Activated T-cell treated with anti-CD3 and anti-CD28 coated beads, Interleukin-2, amount 50 U/mL, for 4 hours (primary cell): Measurements from ENCODE around the gene SERPINF2. TPM values are rescaled to one million over a fixed set of nuclear protein-coding genes. Genes with fewer than 3 reads are reported as not detected.

ENCODE experiments used
- ATAC-seq, 2 donors: fragments of 200-7000 bp; cut with Tn5 transposase; one replicate each; pipeline ENCODE4 v1.10.0; 2021
- DNase-seq: peaks from one replicate; pipeline ENCODE4 v3.0.0-alpha.2; 2020
- H3K27me3 Mint-ChIP-seq: one replicate; pipeline ENCODE4 v1.8.0; 2021; ENCODE audit warnings: low read depth, mixed read lengths
- H3K36me3 Mint-ChIP-seq: one replicate; pipeline ENCODE4 v1.8.0; 2022; ENCODE audit warnings: mixed read lengths; ENCODE audit not compliant: insufficient read depth
- H3K4me1 Mint-ChIP-seq: one replicate; pipeline ENCODE4 v1.8.0; 2021; ENCODE audit warnings: low read depth, mixed read lengths
- H3K4me3 Mint-ChIP-seq: one replicate; pipeline ENCODE4 v1.8.0; 2021; ENCODE audit warnings: mild to moderate bottlenecking, moderate library complexity, mixed read lengths
- H3K9me3 Mint-ChIP-seq: one replicate; pipeline ENCODE4 v1.8.0; 2021; ENCODE audit warnings: mixed read lengths
- total RNA-seq, 3 donors: library from RNA; stranded (reverse); gene quantifications; one replicate each; pipeline ENCODE4 v1.2.1, GENCODE V29; 2021

The SERPINF2 gene
- total RNA-seq, 3 donors from 2014 or later = 0.45 to 0.60 (median 0.56) TPM

- Mint-ChIP-seq H3K27me3 (no peaks in the 10 kb centered on the region), H3K36me3 (peaks cover 4% of the 10 kb centered on the region), H3K4me1 (peaks cover 8% of the 10 kb centered on the region), H3K9me3 (no peaks in the 10 kb centered on the region), H3K4me3 (no peak overlapping the region)
- no peak for ATAC-seq
- no peak for DNase-seq
Observed at GRCh38 chr17:1774390-1775176, 31.9 kb downstream of the SERPINF2 start.

DNA sequence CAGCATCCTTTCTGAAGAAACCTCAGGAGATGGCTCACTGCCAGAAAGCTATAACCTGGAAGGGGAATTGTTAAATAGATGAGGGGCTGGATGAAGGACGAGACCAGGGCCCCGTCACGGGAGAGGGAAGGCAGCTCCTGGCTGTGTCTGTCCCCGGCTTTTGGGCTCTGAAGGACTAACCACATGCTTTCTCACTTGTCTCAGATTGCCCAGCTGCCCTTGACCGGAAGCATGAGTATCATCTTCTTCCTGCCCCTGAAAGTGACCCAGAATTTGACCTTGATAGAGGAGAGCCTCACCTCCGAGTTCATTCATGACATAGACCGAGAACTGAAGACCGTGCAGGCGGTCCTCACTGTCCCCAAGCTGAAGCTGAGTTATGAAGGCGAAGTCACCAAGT is 33.7 kb downstream of the SERPINF2 start:
- Mint-ChIP-seq H3K4me1 (peaks cover 4% of the 10 kb centered on the region), H3K36me3 (peaks cover 4% of the 10 kb centered on the region), H3K27me3 (no peaks in the 10 kb centered on the region), H3K9me3 (no peaks in the 10 kb centered on the region), H3K4me3 (no peak overlapping the region)
- DNase-seq = no peak
- ATAC-seq = no peak

DNA sequence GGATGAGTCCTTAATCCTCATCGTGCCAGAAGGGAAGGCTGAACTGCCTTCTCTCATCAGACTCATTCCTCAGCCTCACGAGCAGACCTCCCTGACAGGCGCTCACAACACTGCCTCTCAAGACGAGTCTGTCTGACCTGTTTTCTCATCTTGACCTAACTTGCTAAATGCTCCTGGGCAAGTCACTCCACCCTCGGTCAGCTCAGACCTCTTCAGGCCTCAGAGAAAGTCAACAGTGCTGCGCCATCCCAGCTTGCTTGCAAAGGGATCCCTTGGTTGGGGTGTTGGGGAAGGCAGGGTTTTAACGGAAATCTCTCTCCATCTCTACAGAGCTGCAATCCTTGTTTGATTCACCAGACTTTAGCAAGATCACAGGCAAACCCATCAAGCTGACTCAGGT is 34.2 kb downstream of the SERPINF2 start:
- H3K36me3 Mint-ChIP-seq = peaks cover 5% of the 10 kb centered on the region
- no peaks in the 10 kb centered on the region for H3K9me3 Mint-ChIP-seq
- H3K4me3 Mint-ChIP-seq = no peak overlapping the region

GRCh38 chr17:1779571-1780131 is 37.0 kb downstream of the SERPINF2 start:
- DNase-seq (no peak), ATAC-seq (no peak)
- Mint-ChIP-seq H3K27me3 (no peaks in the 10 kb centered on the region), H3K9me3 (no peaks in the 10 kb centered on the region), H3K4me1 (peaks cover 5% of the 10 kb centered on the region), H3K36me3 (peaks cover 22% of the 10 kb centered on the region), H3K4me3 (no peak overlapping the region)

More for the DNA sequence above, 34.2 kb downstream of the SERPINF2 start:
- no peak for DNase-seq
- Mint-ChIP-seq H3K4me1 (peaks cover 2% of the 10 kb centered on the region), H3K27me3 (no peaks in the 10 kb centered on the region)
- no peak for ATAC-seq

- ATAC-seq (no peak), DNase-seq (no peak)
- Mint-ChIP-seq H3K27me3 (no peaks in the 10 kb centered on the region), H3K9me3 (no peaks in the 10 kb centered on the region), H3K4me1 (peaks cover 5% of the 10 kb centered on the region), H3K4me3 (no peak overlapping the region), H3K36me3 (peaks cover 27% of the 10 kb centered on the region)
Observed at GRCh38 chr17:1782171-1782567, 39.5 kb downstream of the SERPINF2 start.

- no peaks in the 10 kb centered on the region for H3K27me3 Mint-ChIP-seq
- H3K4me1 Mint-ChIP-seq = peaks cover 5% of the 10 kb centered on the region
- H3K9me3 Mint-ChIP-seq = no peaks in the 10 kb centered on the region
- DNase-seq = no peak
- ATAC-seq = no peak
- no peak overlapping the region for H3K4me3 Mint-ChIP-seq
- H3K36me3 Mint-ChIP-seq = peaks cover 31% of the 10 kb centered on the region
Observed at GRCh38 chr17:1783271-1783670, 40.6 kb downstream of the SERPINF2 start.

DNA sequence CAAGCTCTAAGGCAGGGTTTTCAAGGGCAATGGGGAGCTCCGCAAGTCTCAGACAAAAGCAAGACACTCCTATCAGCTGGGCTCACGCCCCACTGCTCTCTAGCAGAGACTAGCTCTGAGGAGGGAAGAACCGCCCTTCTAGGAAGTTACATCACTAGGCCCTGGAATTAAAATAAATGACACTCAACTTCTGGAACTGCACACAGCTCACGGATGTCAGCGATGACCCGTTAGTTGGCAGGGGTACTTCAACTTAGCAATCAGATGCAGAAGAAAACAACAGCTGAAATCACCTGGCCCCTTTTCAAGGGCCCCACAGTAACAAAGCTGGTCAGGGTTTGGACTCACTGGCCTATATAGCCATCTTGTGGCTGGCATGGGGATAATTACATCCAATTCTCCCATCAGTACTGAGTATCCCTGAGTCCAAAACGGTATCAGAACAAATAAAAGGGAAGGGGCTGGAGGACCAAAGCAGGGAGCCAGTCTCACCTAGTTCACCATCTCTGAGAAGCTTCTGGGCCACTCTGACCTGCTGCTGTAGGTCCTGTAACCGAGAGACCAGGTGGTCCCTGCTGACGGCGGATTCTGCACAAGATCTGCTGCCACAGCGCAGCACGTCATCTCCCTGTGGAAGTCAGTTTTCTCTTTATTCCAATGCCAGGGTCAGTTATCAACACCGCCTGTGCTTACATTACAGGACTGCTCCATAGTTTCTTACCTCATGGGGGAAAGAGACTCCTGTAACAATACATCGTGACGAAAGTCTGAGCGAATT is 41.4 kb downstream of the SERPINF2 start:
- peaks cover 5% of the 10 kb centered on the region for H3K4me1 Mint-ChIP-seq
- no peak overlapping the region for H3K4me3 Mint-ChIP-seq
- H3K27me3 Mint-ChIP-seq = no peaks in the 10 kb centered on the region
- no peak for ATAC-seq
- DNase-seq = no peak
- H3K9me3 Mint-ChIP-seq = no peaks in the 10 kb centered on the region
- H3K36me3 Mint-ChIP-seq = peaks cover 31% of the 10 kb centered on the region

GRCh38 chr17:1785930-1786329 is 43.3 kb downstream of the SERPINF2 start:
- Mint-ChIP-seq H3K36me3 (peaks cover 31% of the 10 kb centered on the region), H3K4me1 (peaks cover 5% of the 10 kb centered on the region), H3K4me3 (no peak overlapping the region), H3K9me3 (no peaks in the 10 kb centered on the region), H3K27me3 (no peaks in the 10 kb centered on the region)
- ATAC-seq (no peak), DNase-seq (no peak)

DNA sequence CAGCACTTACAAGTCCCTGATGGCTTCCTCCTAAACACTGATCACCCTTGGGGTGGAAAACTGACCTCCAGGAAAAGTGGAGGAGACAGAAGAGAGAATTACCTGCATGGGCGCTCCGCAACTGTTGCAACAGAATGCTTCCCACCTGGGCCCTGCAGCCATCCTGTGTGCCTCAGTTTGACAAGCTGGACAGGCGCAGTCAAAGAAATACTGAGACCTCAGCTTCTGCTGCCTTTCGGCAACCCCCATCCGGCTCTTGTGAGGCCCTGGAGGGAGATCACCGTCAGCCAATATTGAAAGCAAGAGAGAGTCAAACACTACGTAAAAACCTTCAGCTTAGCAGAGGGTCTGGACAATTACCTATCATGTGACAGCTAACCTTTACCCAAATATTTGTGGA is 44.0 kb downstream of the SERPINF2 start:
- no peak for ATAC-seq
- Mint-ChIP-seq H3K9me3 (no peaks in the 10 kb centered on the region), H3K4me1 (peaks cover 5% of the 10 kb centered on the region), H3K27me3 (no peaks in the 10 kb centered on the region), H3K4me3 (no peak overlapping the region), H3K36me3 (peaks cover 31% of the 10 kb centered on the region)
- DNase-seq = no peak

GRCh38 chr17:1787301-1787902 is 44.7 kb downstream of the SERPINF2 start:
- Mint-ChIP-seq H3K27me3 (no peaks in the 10 kb centered on the region), H3K36me3 (peaks cover 26% of the 10 kb centered on the region), H3K4me3 (no peak overlapping the region), H3K9me3 (no peaks in the 10 kb centered on the region), H3K4me1 (peaks cover 5% of the 10 kb centered on the region)
- no peak for ATAC-seq
- DNase-seq = no peak

GRCh38 chr17:1789936-1790335 is 47.3 kb downstream of the SERPINF2 start:
- H3K9me3 Mint-ChIP-seq = no peaks in the 10 kb centered on the region
- H3K27me3 Mint-ChIP-seq = no peaks in the 10 kb centered on the region
- no peak overlapping the region for H3K4me3 Mint-ChIP-seq
- no peaks in the 10 kb centered on the region for H3K4me1 Mint-ChIP-seq
- no peak for DNase-seq
- H3K36me3 Mint-ChIP-seq = peaks cover 13% of the 10 kb centered on the region
- ATAC-seq = no peak

GRCh38 chr17:1792495-1793446 is 50.1 kb downstream of the SERPINF2 start:
- Mint-ChIP-seq H3K27me3 (no peaks in the 10 kb centered on the region), H3K4me3 (no peak overlapping the region), H3K9me3 (no peaks in the 10 kb centered on the region), H3K36me3 (peaks cover 8% of the 10 kb centered on the region), H3K4me1 (peaks cover 2% of the 10 kb centered on the region)
- ATAC-seq (no peak), DNase-seq (no peak)

GRCh38 chr17:1793447-1793806 is 50.8 kb downstream of the SERPINF2 start:
- no peak for DNase-seq
- Mint-ChIP-seq H3K4me3 (no peak overlapping the region), H3K4me1 (peaks cover 2% of the 10 kb centered on the region), H3K9me3 (no peaks in the 10 kb centered on the region), H3K36me3 (peaks cover 8% of the 10 kb centered on the region), H3K27me3 (no peaks in the 10 kb centered on the region)
- no peak for ATAC-seq
